Stimulated activated CD4-positive, alpha-beta T cell treated with anti-CD3 and anti-CD28 coated beads, Interleukin-1b, Interleukin-23, amount 100 ng/mL, for 1 hour (primary cell): ENCODE measurements around the gene HOXD4.

Experiments
- DNase-seq, 2 donors: peaks; one replicate each; pipeline ENCODE4 v3.0.0-alpha.2; 2020; ENCODE audit warnings: low read depth in 2 of 2

HOXD4 gene

DNA sequence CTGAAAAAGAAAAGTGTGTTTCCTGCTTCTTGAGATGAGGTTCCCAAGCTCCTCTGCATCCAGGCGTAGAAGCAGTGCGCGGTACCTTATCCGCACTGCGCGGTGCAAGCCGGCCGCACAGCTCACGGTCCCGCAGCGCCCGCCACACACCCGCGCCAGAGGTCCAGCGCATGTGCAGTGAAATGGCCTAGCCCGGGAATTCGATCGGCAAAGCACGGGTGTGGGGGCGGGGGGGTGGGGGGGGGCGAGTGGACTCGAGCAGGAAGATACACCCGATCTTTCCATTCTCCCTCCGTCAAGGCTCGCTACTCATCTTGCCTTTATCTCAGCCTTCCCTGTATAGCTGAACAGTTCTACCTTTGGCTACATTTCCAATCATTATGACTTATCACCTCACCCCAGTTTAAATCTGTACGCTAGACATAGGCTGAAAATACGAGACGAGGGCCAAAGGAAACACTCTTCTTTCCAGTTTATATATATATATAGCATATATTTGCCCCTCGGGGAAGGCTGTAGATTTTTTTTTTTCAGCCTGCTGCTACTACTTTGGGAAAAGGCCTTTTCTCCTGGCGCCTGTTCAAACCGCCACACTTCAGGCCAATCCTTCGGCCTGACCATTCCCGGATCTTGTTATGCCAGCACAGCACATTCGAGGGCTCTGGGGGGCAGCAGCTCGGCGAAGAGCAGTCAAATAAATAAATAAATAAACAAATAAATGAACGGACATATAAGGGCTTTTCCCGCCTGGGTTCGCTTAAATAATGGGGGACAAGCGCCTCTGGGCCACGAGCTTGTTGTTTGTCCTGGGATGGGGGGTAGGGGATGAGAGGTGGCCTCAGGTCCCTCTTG, 11.5 kb upstream of the HOXD4 start:
- DNase-seq, result no peak

DNA sequence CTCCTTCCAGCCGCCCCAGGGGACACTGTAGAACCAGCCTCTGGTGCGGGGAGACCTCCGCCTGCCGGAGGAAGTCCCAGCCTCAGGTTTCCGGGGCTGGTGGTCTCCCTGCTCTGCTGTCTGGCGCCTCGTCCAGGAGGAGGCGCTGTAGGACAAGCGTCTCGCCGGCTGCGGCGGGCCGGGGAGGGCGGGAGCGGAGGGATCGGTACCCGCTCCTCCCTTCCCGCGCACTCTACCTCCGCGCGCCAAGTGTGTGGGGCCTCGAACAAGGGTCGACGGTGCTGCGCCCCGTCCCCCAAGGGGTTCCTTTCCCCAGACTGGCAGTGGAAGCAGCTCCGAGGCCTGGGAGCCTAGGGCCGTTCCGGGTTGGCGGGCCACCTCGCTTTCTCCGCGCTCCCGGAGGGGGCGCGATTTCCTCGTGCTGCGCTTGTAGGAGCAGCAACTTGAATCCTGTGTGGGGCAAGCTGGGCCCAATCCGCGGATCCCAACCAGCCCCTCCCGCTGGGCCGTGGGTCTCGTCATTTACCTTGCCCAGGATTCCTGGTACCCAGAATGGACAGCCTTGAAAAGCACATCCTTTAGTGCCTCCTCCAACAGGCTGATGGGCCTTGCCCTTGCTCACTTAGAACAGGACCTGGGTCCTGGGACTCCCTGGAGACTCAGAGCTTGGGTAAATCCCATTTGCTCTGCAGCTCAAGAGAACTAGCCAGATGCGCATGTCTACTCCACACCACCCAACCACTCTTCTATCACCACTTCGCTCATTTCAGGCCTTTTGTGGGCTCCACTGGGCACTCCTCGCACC, 10.6 kb upstream of the HOXD4 start:
- peak in 1 of 2 donors; percentile 44 for DNase-seq

- no peak for DNase-seq
These were observed 9.1 kb upstream of the HOXD4 start for GRCh38 chr2:176142281-176142680.

DNA sequence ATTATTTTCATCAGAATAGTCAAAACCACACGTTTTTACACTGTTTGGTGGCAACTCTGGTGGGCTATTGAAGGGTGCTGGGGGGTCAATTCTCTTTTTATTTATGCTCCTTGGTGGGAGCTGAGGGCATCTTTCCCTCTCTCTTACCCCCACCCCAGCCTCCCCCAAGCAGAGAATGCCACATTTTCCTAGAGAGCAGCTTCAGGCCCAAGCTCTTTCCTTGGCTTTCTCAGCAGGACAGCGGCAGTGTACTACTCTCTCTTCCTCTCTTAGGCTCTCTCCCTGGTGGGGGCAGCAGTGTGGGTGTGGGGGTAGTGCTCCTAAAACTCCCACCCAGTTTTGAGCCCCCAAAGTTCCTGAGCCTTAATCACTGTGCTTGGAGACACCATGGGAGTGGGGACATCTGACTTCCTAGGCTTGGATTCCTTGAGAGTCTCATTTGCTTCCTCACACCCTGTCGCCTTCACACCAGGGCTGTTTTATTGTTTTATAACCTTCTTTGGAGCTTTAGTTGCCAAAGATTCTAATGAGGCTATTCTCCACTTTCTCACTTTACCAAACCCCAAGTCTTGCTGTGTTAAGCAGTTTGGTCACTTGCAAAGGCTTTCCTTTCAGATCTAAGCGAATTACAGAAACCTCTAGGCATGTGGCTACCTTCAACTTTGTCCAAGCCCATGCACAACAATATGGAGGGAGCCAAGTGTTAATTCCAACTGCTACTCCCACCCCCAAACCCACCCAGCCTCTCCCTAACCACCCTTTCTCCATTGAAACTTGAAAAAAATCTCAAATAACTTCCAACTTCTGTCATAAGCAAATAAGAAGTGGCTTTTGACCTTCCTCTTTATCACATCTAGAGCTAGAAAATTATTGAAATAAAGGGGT, 6.0 kb upstream of the HOXD4 start:
- no peak for DNase-seq

DNA sequence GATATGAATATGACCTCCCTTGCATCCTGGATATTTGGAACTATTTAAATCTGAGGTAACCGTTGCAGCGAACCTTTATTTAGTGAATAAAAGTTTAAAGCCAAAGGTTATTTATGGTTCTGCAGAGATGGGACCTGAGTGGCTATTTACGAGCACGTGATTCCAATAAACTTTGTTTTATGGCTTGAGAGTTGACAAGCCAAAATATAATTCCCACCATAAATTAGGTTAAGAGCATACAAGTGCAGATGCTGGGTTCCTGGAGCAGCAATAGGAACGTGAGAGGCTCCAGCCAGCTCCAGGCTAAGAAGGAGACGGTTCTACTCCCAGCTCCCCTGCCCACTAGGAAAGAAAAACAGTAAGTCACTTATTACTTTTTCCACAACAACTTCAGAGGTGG, 5.2 kb upstream of the HOXD4 start:
- no peak for DNase-seq

GRCh38 chr2:176146645-176147044, 4.7 kb upstream of the HOXD4 start:
- DNase-seq, result no peak

GRCh38 chr2:176147210-176147799, 4.0 kb upstream of the HOXD4 start:
- no peak for DNase-seq

DNA sequence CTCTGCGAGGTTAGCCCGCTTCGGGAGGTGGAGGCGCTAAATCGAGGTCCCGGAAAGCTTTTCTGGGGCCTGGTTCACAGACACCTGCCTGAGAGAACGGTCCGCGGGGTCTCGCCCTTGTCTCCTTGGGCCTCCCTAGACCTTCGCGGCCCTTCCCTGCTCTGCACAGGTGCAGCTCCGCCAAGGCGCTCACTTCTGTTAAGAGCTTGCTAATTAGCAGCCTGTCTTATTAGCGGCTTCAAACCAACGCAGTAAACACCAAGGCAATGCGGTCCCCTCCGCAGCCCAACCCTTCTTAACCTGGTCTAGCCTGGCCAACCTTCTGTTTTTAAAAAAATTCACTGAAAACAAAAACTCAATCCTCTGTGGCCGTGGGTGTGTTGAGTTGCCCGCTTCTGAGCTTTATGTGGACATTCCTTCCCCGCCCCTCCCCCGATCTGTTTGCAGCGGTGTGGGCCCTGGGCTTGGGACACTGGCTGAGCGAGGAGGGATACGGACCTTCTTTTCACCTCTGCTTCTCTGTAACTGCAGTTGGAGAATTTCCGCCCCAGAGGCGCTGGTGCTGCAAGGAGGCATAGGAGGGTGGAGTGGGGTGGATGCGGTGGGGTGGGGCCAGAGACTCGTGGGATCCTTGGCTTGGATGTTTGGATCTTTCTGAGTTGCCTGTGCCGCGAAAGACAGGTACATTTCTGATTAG, 3.4 kb upstream of the HOXD4 start:
- no peak for DNase-seq

DNA sequence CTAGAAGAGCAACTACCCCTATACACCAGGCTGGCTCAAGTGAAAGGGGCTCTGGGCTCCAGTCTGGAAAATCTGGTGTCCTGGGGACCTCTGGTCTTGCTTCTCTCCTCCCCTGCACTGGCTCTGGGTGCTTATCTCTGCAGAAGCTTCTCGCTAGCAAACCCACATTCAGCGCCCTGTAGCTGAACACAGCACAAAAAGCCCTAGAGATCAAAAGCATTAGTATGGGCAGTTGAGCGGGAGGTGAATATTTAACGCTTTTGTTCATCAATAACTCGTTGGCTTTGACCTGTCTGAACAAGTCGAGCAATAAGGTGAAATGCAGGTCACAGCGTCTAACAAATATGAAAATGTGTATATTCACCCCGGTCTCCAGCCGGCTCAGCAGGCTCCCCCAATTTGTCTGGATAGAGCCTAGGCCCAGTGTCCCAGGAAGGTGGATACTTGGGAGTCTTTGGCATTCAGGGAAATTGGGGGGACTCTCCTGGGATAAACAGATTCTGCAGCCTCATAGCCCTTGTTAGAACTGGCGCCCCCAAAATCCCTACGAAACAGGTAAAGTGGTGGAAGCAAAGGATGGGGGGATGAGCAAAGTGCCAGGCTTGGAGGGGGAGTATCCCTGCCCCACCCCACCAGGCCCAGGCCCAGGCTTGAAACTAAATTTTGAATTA, 2.5 kb upstream of the HOXD4 start:
- DNase-seq, result no peak

- no peak for DNase-seq
These were observed 1.8 kb upstream of the HOXD4 start for GRCh38 chr2:176149481-176149938.

- DNase-seq, result no peak
These were observed 1.3 kb upstream of the HOXD4 start for GRCh38 chr2:176149939-176150583.

DNA sequence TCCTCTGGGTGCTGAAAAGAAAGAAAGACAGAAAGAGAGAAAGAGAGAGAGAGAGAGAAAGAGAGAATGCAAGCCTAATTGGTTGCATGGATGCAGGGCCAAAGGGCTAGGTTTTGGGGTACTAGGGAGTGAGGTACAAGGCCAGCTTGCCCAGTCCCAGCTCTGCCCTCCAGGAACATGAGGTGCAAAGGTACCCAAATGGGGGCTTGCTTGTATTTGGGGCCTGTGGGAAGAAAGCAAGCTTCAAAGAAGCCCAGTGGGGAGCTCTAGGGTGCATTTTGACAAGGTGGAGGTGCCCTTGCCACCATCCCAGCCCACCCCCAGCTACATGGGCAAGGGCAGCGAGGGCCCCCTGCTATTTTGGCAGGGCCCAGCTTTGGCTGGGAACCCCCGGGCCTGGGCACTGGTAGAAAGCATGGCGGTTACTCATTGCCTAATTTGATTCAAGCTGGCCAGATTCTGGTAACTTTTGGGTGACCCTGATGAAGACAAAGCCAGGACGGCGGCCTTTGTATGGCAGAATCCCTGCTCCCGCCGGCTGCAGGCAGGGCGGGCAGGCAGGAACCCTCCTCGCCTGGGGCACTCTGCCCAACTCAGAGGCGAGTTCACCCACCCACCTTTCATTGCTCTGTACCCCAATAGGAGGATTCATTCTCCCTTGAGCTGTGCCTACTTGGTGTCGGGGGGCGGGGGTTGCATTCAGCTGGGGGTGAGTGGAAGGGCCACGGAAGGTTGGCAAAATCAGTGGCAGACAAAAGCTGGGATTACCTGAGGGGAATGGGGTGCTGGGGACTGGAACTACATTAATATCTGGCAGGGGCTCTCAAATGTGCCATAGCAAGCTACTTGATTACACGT, 537 bp upstream of the HOXD4 start:
- no peak for DNase-seq

DNA sequence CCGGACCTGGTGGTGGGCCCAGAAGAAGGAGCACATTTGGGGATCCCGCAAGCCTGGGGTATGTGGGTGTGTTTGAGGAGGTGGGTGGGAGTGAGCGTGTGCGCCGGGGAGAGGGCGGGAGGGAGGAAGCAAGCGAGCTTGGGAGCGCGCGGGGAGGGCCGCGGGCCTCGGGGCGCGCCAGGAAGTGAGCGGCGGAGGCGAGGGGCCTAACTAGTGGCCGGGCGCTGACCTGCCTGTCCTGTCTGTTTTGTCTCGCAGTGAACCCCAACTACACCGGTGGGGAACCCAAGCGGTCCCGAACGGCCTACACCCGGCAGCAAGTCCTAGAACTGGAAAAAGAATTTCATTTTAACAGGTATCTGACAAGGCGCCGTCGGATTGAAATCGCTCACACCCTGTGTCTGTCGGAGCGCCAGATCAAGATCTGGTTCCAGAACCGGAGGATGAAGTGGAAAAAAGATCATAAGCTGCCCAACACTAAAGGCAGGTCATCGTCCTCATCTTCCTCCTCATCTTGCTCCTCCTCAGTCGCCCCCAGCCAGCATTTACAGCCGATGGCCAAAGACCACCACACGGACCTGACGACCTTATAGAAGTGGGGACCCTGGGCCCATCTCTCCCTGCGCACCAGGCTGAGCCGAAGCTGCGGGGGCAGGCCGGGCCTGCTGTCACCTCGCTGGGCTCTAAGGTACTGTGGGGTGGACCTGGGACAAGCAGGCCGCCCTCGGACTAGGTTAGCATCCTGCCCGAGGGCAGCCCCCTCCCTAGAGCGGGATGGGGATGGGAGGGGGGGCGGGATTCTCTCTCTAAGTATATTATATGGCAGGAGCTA, 1.2 kb downstream of the HOXD4 start:
- DNase-seq, result no peak

GRCh38 chr2:176154576-176155252, 3.4 kb downstream of the HOXD4 start:
- DNase-seq, result no peak

- no peak for DNase-seq
These were observed 4.2 kb downstream of the HOXD4 start for GRCh38 chr2:176155356-176156044.

GRCh38 chr2:176156301-176156806, 5.0 kb downstream of the HOXD4 start:
- DNase-seq, result no peak
